WTC11 (cell line): Measurements from ENCODE around the gene DPYSL4.

ENCODE experiments used
- ATF1 ChIP-seq: sonication (generic); formaldehyde crosslinking; IDR thresholded peaks from 2 replicates; pipeline ENCODE4 v1.8.1; 2023; ENCODE audit warnings: mild to moderate bottlenecking, moderate library complexity, missing genetic modification reagents
- CBFB ChIP-seq: sonication (generic); formaldehyde crosslinking; IDR thresholded peaks from 2 replicates; pipeline ENCODE4 v1.8.1; 2022; ENCODE audit warnings: mild to moderate bottlenecking, low read depth, missing genetic modification reagents
- CREB1 ChIP-seq: sonication (generic); formaldehyde crosslinking; IDR thresholded peaks from 2 replicates; pipeline ENCODE4 v1.8.0; 2023; ENCODE audit warnings: mild to moderate bottlenecking, missing genetic modification reagents
- ELF4 ChIP-seq: sonication (generic); formaldehyde crosslinking; IDR thresholded peaks from 2 replicates; pipeline ENCODE4 v1.8.1; 2022; ENCODE audit warnings: low read depth, mild to moderate bottlenecking, moderate library complexity, missing genetic modification reagents
- FOXP1 ChIP-seq: sonication (generic); formaldehyde crosslinking; IDR thresholded peaks from 2 replicates; pipeline ENCODE4 v1.8.0; 2022; ENCODE audit warnings: missing genetic modification reagents, mild to moderate bottlenecking, moderate library complexity, borderline replicate concordance
- RELA ChIP-seq: sonication (generic); formaldehyde crosslinking; IDR thresholded peaks from 2 replicates; pipeline ENCODE4 v1.8.1; 2022; ENCODE audit warnings: missing genetic modification reagents, mild to moderate bottlenecking, borderline replicate concordance
- ZNF416 ChIP-seq: fragments of 250-450 bp; sonication (Bioruptor Pico); IDR thresholded peaks from 2 replicates; pipeline ENCODE4 v1.9.0; 2021; ENCODE audit warnings: mild to moderate bottlenecking, inconsistent platforms
- ZNF423 ChIP-seq: fragments of 250-450 bp; sonication (Bioruptor Pico); IDR thresholded peaks from 2 replicates; pipeline ENCODE4 v2.1.2; 2022; ENCODE audit warnings: mild to moderate bottlenecking, moderate library complexity
- TF ChIP-seq, protein P1 (sequence below): sonication (generic); formaldehyde crosslinking; IDR thresholded peaks from 2 replicates; pipeline ENCODE4 v1.8.0; 2022; ENCODE audit warnings: mild to moderate bottlenecking, missing genetic modification reagents
- TF ChIP-seq, protein P2 (sequence below): sonication (generic); formaldehyde crosslinking; IDR thresholded peaks from 2 replicates; pipeline ENCODE4 v1.8.0; 2022; ENCODE audit warnings: mild to moderate bottlenecking, missing genetic modification reagents
- TF ChIP-seq, protein P3 (sequence below): fragments of 200-600 bp; IDR thresholded peaks from 2 replicates; pipeline ENCODE4 v1.8.0; 2022; ENCODE audit warnings: antibody characterized with exemption
- TF ChIP-seq, protein P4 (sequence below): sonication (generic); formaldehyde crosslinking; IDR thresholded peaks from 2 replicates; pipeline ENCODE4 v1.8.1; 2022; ENCODE audit warnings: low read depth, mild to moderate bottlenecking, moderate library complexity, missing genetic modification reagents, borderline replicate concordance
- TF ChIP-seq, protein P5 (sequence below): sonication (generic); formaldehyde crosslinking; conservative IDR thresholded peaks from 2 replicates; pipeline ENCODE4 v1.8.1; 2023; ENCODE audit warnings: mild to moderate bottlenecking, low read depth, missing genetic modification reagents, moderate library complexity
- TF ChIP-seq, protein P6 (sequence below): sonication (generic); formaldehyde crosslinking; IDR thresholded peaks from 2 replicates; pipeline ENCODE4 v1.8.1; 2023; ENCODE audit warnings: mild to moderate bottlenecking, missing genetic modification reagents

DNA sequence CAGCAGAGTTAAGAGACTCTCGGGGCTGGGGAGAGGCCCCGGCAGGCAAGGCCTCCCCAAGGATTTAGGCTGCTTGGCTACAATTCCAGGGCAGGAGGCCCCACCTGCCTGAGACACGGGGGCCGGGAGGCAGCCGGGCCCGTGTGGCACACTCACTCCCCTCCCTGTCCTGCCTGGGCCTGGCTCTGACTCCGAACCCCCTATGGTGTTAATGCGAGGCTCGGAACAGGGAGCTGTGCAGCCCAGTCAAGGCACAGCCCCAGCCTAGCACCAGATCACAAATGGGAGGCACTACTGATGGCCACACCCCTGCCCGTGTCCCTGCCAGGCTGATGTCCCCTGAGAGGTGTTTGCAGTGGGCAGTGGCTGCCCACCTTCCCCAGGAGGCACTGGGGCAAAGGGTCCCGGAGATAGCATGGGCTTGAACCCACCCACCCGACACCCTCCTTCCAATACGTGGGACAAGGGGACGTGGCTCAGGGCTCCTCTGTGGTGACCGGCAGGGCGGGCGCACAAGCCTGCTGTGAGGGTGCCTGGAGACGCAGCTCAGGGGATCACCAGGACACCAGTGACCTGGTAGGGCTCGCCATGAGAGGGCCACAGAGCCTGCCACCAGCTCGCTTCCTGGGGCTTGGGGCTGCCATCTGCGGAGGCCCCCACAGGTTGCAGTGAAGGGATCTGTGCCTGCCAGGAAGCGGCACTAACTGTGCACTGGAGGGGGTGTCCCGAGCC, 37.0 kb downstream of the DPYSL4 start:
- TF ChIP-seq FOXP1 (CRISPR knock-in tag) (no peak), CREB1 (CRISPR knock-in tag) (no peak), RELA (CRISPR knock-in tag) (no peak), CBFB (no peak), ELF4 (no peak), ATF1 (CRISPR knock-in tag) (no peak), ZNF423 (CRISPR knock-in tag) (no peak), ZNF416 (no peak)
- TF ChIP-seq, protein P1, sequence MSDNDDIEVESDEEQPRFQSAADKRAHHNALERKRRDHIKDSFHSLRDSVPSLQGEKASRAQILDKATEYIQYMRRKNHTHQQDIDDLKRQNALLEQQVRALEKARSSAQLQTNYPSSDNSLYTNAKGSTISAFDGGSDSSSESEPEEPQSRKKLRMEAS = no peak
- TF ChIP-seq, protein P2, sequence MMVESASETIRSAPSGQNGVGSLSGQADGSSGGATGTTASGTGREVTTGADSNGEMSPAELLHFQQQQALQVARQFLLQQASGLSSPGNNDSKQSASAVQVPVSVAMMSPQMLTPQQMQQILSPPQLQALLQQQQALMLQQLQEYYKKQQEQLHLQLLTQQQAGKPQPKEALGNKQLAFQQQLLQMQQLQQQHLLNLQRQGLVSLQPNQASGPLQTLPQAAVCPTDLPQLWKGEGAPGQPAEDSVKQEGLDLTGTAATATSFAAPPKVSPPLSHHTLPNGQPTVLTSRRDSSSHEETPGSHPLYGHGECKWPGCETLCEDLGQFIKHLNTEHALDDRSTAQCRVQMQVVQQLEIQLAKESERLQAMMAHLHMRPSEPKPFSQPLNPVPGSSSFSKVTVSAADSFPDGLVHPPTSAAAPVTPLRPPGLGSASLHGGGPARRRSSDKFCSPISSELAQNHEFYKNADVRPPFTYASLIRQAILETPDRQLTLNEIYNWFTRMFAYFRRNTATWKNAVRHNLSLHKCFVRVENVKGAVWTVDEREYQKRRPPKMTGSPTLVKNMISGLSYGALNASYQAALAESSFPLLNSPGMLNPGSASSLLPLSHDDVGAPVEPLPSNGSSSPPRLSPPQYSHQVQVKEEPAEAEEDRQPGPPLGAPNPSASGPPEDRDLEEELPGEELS = no peak
- TF ChIP-seq, protein P3, sequence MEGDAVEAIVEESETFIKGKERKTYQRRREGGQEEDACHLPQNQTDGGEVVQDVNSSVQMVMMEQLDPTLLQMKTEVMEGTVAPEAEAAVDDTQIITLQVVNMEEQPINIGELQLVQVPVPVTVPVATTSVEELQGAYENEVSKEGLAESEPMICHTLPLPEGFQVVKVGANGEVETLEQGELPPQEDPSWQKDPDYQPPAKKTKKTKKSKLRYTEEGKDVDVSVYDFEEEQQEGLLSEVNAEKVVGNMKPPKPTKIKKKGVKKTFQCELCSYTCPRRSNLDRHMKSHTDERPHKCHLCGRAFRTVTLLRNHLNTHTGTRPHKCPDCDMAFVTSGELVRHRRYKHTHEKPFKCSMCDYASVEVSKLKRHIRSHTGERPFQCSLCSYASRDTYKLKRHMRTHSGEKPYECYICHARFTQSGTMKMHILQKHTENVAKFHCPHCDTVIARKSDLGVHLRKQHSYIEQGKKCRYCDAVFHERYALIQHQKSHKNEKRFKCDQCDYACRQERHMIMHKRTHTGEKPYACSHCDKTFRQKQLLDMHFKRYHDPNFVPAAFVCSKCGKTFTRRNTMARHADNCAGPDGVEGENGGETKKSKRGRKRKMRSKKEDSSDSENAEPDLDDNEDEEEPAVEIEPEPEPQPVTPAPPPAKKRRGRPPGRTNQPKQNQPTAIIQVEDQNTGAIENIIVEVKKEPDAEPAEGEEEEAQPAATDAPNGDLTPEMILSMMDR = no peak
- TF ChIP-seq, protein P4, sequence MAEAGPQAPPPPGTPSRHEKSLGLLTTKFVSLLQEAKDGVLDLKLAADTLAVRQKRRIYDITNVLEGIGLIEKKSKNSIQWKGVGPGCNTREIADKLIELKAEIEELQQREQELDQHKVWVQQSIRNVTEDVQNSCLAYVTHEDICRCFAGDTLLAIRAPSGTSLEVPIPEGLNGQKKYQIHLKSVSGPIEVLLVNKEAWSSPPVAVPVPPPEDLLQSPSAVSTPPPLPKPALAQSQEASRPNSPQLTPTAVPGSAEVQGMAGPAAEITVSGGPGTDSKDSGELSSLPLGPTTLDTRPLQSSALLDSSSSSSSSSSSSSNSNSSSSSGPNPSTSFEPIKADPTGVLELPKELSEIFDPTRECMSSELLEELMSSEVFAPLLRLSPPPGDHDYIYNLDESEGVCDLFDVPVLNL (CRISPR knock-in tag) = no peak
- TF ChIP-seq, protein P5, sequence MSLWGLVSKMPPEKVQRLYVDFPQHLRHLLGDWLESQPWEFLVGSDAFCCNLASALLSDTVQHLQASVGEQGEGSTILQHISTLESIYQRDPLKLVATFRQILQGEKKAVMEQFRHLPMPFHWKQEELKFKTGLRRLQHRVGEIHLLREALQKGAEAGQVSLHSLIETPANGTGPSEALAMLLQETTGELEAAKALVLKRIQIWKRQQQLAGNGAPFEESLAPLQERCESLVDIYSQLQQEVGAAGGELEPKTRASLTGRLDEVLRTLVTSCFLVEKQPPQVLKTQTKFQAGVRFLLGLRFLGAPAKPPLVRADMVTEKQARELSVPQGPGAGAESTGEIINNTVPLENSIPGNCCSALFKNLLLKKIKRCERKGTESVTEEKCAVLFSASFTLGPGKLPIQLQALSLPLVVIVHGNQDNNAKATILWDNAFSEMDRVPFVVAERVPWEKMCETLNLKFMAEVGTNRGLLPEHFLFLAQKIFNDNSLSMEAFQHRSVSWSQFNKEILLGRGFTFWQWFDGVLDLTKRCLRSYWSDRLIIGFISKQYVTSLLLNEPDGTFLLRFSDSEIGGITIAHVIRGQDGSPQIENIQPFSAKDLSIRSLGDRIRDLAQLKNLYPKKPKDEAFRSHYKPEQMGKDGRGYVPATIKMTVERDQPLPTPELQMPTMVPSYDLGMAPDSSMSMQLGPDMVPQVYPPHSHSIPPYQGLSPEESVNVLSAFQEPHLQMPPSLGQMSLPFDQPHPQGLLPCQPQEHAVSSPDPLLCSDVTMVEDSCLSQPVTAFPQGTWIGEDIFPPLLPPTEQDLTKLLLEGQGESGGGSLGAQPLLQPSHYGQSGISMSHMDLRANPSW = no peak
- TF ChIP-seq, protein P6, sequence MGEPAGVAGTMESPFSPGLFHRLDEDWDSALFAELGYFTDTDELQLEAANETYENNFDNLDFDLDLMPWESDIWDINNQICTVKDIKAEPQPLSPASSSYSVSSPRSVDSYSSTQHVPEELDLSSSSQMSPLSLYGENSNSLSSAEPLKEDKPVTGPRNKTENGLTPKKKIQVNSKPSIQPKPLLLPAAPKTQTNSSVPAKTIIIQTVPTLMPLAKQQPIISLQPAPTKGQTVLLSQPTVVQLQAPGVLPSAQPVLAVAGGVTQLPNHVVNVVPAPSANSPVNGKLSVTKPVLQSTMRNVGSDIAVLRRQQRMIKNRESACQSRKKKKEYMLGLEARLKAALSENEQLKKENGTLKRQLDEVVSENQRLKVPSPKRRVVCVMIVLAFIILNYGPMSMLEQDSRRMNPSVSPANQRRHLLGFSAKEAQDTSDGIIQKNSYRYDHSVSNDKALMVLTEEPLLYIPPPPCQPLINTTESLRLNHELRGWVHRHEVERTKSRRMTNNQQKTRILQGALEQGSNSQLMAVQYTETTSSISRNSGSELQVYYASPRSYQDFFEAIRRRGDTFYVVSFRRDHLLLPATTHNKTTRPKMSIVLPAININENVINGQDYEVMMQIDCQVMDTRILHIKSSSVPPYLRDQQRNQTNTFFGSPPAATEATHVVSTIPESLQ (CRISPR knock-in tag) = no peak
